Posterior vena cava (tissue), 2 donors: ENCODE results near the gene DCPS. TPM values are rescaled to one million over a fixed set of nuclear protein-coding genes. Genes with fewer than 3 reads are reported as not detected.
"Not testable (repeated sequence)": the region's sequence is repeated elsewhere in the genome, so short reads cannot be mapped to it uniquely, and the experiment has no call there.

Experiments used
- DNase-seq: peaks from one replicate; pipeline ENCODE4 v3.0.0-alpha.2; 2020; ENCODE audit warnings: low spot score
- intact Hi-C, 2 donors: fragments of 100-400 bp; cut with DNase I; formaldehyde crosslinking; loops; one replicate each; pipeline versions ENCODE4 v1.14.1 to v1.14.2; 2022 to 2023
- total RNA-seq, 2 donors: library from RNA; stranded (reverse); fragmentation: NEBNext Ultra II Directional; extraction: Animal tissue kit (Norgen Biotek cat#: 25700); gene quantifications; one replicate each; pipeline ENCODE4 v1.2.1, GENCODE V29; 2021
- donor health status: DM: yes; HTN: yes; CAD: no.
- donor health status: DM: yes; HTN: yes; CAD: no.

Gene DCPS
- total RNA-seq, 2 donors from 2014 or later, result 11.3 to 14.3 TPM

GRCh38 chr11:126338346-126339055 lies 34.6 kb downstream of the DCPS start:
- peak; percentile 58 for DNase-seq
- intact Hi-C loops, result no loop called here

GRCh38 chr11:126339073-126339862 lies 35.4 kb downstream of the DCPS start:
- peak; percentile 41 for DNase-seq
- intact Hi-C loops, result no loop called here

- peak; percentile 94 for DNase-seq
These were observed 36.1 kb downstream of the DCPS start for GRCh38 chr11:126339863-126340434.

GRCh38 chr11:126340960-126341606 lies 37.2 kb downstream of the DCPS start:
- intact Hi-C loops, result no loop called here
- DNase-seq, result no peak

More at GRCh38 chr11:126339863-126340434, 36.1 kb downstream of the DCPS start:
- intact Hi-C loops, result no loop called here

GRCh38 chr11:126341760-126342161 lies 37.9 kb downstream of the DCPS start:
- intact Hi-C loops, result no loop called here

GRCh38 chr11:126343051-126343450 lies 39.2 kb downstream of the DCPS start:
- intact Hi-C loops, result no loop called here
- DNase-seq, result no peak

More at GRCh38 chr11:126341760-126342161, 37.9 kb downstream of the DCPS start:
- no peak for DNase-seq

- no peak for DNase-seq
- intact Hi-C loops, result no loop called here
These were observed 40.6 kb downstream of the DCPS start for GRCh38 chr11:126344141-126345080.

GRCh38 chr11:126345283-126345682 lies 41.4 kb downstream of the DCPS start:
- intact Hi-C loops, result no loop called here
- DNase-seq, result no peak

GRCh38 chr11:126345759-126346585 lies 42.1 kb downstream of the DCPS start:
- peak; percentile 89 for DNase-seq
- intact Hi-C loops, result no loop called here

- DNase-seq, result no peak
- intact Hi-C loops, result no loop called here
These were observed 42.7 kb downstream of the DCPS start for GRCh38 chr11:126346586-126346940.

- intact Hi-C loops, DNase-seq: not testable (repeated sequence)
These were observed 43.1 kb downstream of the DCPS start for GRCh38 chr11:126346946-126347345.

- DNase-seq, result no peak
- intact Hi-C loops, result no loop called here
These were observed 44.1 kb downstream of the DCPS start for GRCh38 chr11:126347751-126348668.

- no peak for DNase-seq
- intact Hi-C loops, result no loop called here
These were observed 45.1 kb downstream of the DCPS start for GRCh38 chr11:126348806-126349582.

- intact Hi-C loops, result no loop called here
- DNase-seq, result no peak
These were observed 47.0 kb downstream of the DCPS start for GRCh38 chr11:126350836-126351235.

- intact Hi-C loops, result no loop called here
- peak; percentile 76 for DNase-seq
These were observed 48.3 kb downstream of the DCPS start for GRCh38 chr11:126352163-126352562.
